HG02981 (cell line): Measurements from ENCODE around the gene PGM2.
"Not testable (repeated sequence)": the region's sequence is repeated elsewhere in the genome, so short reads cannot be mapped to it uniquely, and the experiment has no call there.

Experiments used
- ATAC-seq: cut with Tn5 transposase; IDR thresholded peaks from one replicate; pipeline ENCODE4 v1.9.1; 2021; ENCODE audit warnings: mild to moderate bottlenecking, moderate library complexity; ENCODE audit not compliant: unreplicated experiment

Gene PGM2

GRCh38 chr4:37826295-37827029, at the start of gene PGM2:
Gene PGM2, plus strand, starts transcription at chr4:37826686. Its CDS starts 47 bp downstream, at chr4:37826733.
- ATAC-seq: peak; percentile 96

- ATAC-seq: no peak
Measured at GRCh38 chr4:37779896-37780295, 46.6 kb upstream of the PGM2 start.

DNA sequence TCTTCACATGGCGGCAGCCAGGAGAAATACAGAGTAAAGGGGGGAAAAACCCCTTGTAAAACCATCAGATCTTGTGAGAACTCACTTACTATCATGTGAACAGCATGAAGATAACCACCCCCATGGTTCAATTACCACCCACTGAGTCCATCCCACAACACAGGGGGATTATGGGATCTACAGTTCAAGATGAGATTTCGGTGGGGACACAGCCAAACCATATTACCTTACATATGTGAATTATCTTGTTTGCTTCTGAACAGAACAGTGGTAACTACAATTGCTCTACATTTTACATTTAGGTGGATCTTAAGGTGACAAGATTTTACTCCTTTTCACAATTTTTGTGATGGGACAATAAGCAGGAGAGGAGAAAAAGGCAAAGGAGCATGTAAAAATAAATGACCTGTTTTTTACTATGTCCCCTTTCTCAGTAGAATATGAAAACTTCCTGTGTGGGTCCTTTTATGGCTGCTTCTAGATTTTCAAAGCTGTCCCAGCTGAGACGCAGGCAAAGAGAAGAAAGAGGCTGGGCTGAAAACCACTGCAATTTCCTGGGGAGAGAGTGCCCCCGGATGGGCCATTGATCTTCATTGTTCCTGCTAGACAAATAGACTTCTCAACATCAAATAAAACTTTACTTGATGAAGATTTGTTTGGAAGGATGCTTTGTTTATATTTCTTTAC, 45.9 kb upstream of the PGM2 start:
- ATAC-seq: no peak

- ATAC-seq: no peak
Measured at GRCh38 chr4:37781131-37781455, 45.4 kb upstream of the PGM2 start.

DNA sequence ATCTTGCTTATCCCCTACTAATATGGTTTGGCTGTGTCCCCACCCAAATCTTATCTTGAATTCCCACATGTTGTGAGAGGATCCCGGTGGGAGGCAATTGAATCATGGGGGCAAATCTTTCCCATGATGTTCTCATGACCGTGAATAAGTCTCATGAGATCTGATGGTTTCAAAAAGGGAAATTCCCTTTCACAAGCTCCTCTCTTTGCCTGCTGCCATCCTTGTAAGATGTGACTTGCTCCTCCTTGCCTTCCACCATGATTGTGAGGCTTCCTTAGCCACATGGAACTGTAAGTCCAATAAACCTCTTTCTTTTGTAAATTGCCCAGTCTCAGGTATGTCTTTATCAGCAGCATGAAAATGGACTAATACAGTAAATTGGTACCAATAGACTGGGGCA, 40.2 kb upstream of the PGM2 start:
- ATAC-seq: not testable (repeated sequence)

- ATAC-seq: not testable (repeated sequence)
Measured at GRCh38 chr4:37787883-37788460, 38.5 kb upstream of the PGM2 start.

GRCh38 chr4:37788819-37789218, 37.7 kb upstream of the PGM2 start:
- ATAC-seq: no peak

GRCh38 chr4:37792241-37792640, 34.2 kb upstream of the PGM2 start:
- ATAC-seq: no peak

DNA sequence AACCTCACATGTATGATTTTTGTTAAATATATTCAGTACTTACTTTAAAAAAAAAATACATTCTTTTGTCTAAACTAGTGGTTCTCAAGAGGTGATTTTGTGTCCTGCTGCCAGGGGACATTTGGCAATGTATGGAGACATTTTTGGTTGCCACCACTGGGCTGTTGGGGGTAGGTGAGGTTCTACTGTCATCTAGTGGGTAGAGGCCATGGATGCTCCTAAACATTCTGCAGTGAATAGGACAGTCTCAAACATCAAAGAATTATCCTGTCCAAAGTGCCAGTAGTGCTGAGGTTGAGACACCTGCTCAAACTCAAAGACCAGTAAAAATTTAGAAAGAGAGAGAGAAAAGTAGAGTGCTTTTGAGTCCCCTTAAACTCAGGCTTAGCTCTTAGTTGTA, 32.9 kb upstream of the PGM2 start:
- no peak for ATAC-seq

DNA sequence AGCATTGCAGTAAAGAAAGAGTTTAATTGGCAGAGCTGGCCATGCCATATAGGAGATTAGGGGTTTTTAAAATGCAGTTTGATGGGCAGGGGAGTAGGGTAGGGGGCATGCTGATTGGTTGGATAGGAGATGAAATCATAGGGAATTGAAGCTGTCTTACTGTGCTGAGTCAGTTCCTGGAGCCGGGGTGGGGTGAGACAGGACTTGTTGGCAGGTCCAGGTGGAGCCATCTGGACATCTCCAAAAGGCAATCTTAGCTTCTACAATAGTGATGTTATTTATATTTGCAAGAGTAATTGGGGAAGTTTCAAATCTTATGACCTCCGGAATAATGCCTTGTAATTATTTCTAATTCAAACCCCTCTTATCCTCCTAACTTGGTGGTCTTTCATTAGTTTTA, 32.4 kb upstream of the PGM2 start:
- no peak for ATAC-seq

DNA sequence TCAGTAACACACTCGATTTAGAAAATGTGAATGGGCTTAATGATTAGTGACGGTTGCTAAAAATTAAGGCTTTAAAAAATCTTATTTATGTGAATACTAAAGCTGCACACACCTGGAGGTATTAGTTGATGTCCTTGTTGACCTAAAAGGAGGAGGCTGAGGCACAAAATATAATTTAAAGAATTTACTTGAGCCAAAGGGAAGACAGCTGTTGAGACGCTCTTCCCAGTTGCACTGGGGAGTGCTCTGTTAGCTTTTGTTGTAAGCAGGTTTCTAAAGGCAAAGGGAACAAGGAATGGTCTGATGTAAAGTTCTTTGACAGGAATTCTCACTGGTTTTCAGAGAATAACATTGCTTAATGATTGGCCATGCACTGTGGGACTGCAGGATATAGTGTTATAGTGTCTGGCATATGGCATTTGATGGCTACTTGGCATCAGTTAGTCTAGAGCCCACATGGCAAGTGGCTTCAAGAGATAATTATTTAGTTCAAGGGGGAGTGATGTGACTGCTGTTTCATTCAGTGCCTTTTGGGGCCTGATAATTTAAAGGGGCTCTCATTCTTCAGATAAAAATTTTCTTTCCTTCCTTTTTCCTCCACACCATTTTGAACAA, 30.8 kb upstream of the PGM2 start:
- ATAC-seq: no peak

GRCh38 chr4:37797374-37797773, 29.1 kb upstream of the PGM2 start:
- no peak for ATAC-seq

GRCh38 chr4:37797923-37798322, 28.6 kb upstream of the PGM2 start:
- no peak for ATAC-seq

GRCh38 chr4:37798616-37799015, 27.9 kb upstream of the PGM2 start:
- ATAC-seq: no peak

GRCh38 chr4:37799941-37800554, 26.4 kb upstream of the PGM2 start:
- no peak for ATAC-seq

GRCh38 chr4:37802068-37802666, 24.3 kb upstream of the PGM2 start:
- no peak for ATAC-seq

DNA sequence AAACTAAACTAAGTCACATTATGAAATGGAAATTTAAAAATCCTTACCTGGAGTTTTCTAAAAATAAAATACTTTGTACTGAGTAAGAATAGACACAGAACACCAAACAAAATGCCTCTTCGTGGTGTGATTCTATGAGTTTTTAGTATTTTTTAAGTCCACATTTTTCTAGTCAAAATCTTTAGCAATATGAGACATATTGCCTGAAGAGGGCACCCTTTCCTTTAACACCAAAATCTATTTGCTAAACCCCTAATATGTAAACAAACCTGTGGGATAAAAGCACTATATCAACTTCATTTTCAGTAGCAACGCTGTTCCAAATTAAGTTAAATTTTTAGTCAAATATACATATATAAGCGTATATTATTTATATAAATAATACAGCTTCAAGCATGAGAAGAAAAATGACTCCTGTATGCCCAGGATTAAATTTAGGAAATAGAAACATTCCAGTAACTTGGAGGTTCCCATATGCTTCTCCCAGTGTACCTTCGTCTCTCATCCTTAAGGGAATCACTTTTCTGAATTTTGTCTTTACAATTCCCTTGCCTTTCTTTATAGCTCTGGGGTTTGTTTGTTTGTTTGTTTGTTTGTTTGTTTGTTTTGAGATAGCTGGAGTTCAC, 23.0 kb upstream of the PGM2 start:
- ATAC-seq: no peak

DNA sequence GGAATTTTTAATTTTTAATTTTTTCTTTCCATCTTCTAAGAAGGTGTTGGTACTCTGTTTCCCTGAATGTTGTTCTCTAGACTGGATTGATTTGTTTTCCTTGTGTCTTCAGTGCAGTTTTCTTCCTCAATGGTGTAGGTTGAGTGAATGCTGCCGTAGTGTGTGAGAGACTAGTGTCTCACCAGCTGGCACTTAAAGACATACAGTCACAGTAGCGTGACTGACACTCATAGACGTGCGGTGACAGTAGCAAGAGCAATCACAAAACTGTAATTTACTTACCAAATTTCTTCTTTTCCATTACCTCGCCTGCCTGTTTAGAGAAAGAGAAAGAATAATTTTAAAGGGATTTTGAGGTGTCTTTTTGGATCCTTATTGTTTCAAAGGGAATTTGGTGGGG, 21.4 kb upstream of the PGM2 start:
- no peak for ATAC-seq

DNA sequence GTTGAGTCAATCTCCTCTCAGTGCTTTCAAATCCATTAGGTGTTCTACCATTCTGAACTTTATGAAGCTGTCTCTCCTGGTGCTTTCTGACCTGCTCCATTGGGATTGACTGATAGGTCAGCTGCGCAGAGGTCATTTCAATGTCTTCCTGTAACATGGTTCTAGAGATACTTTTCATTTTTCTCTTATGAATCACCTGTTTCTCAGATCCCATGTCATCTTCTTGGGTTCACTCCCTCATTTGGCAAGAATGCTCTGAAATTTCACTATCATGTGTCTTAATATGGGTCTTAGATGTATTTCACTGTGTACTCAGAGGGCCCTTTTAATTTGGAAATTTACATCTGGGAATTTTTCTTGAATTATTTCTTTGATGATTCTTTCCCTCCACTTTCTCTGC, 13.8 kb upstream of the PGM2 start:
- ATAC-seq: no peak

DNA sequence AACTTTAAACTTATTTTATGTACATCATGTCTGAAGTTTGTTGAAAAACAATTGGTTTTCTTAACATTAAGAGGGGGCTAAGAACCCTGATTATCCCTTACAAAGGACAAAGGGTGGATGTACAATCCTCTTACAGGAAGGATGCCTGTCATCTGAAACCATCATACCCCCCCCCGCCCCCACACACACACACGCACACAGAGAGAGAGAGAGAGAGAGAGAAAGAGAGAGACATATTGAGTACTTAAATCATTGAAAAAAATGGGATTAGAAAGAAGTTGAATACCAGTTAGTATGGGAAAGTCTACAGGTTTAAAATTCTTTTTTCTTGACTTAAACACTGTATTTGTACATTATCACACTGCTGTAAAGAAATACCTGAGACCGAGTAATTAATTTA, 10.9 kb upstream of the PGM2 start:
- no peak for ATAC-seq

- ATAC-seq: no peak
Measured at GRCh38 chr4:37816006-37816405, 10.5 kb upstream of the PGM2 start.
